ENCODE data around the gene CPT1B. TPM values are rescaled to one million over a fixed set of nuclear protein-coding genes. Genes with fewer than 3 reads are reported as not detected.
"Not testable (repeated sequence)": the region's sequence is repeated elsewhere in the genome, so short reads cannot be mapped to it uniquely, and the experiment has no call there.

The CPT1B gene
- total RNA-seq, 2 experiments from 2014 or later = 59.1 to 68.3 TPM

GRCh38 chr22:50522208-50522805, 55.9 kb downstream of the CPT1B start:
- peaks cover 58% of the 10 kb centered on the region for H3K36me3 ChIP-seq (ENCODE audit: insufficient read depth, low read length)
- intact Hi-C loops (cut with DNase I, micrococcal nuclease) = no loop called here
- H3K9me3 ChIP-seq (ENCODE audit: control insufficient read depth in 1 of 2, insufficient read depth in 1 of 2, low read length in 2 of 2) = no peaks in the 10 kb centered on the region
- H3K4me1 Mint-ChIP-seq (ENCODE audit: low read depth) = peaks cover 15% of the 10 kb centered on the region
- H3K4me1 ChIP-seq (ENCODE audit: insufficient read depth, low read length) = peaks cover 26% of the 10 kb centered on the region
- H3K27ac Mint-ChIP-seq = no peak overlapping the region
- H3K9me3 Mint-ChIP-seq = no peaks in the 10 kb centered on the region
- no peaks in the 10 kb centered on the region for H3K27me3 ChIP-seq (ENCODE audit: control insufficient read depth in 1 of 2, insufficient read depth in 2 of 2, low read length in 2 of 2)
- peak overlapping the region; percentile 54 for H3K4me3 Mint-ChIP-seq
- no peak for DNase-seq
- H3K27me3 Mint-ChIP-seq = no peaks in the 10 kb centered on the region
- no peak for TF ChIP-seq CTCF (IDR thresholded peaks at IDR 0.05)
- ATAC-seq (ENCODE audit: poor library complexity) = no peak
- ChIA-PET POLR2A (interaction anchor here (0.7 to 1.0 kb wide), 2 partner anchors 13 to 15 kb away, joined by 3 to 5 read pairs; partner anchors contain the start of gene LMF2), CTCF (no interaction called here)
- H3K4me3 ChIP-seq (ENCODE audit: low read length) = no peak overlapping the region
- H3K36me3 Mint-ChIP-seq (ENCODE audit: low read depth) = peaks cover 59% of the 10 kb centered on the region
- no peak overlapping the region for H3K27ac ChIP-seq (ENCODE audit: low read depth in 1 of 2, low read length in 2 of 2)

DNA sequence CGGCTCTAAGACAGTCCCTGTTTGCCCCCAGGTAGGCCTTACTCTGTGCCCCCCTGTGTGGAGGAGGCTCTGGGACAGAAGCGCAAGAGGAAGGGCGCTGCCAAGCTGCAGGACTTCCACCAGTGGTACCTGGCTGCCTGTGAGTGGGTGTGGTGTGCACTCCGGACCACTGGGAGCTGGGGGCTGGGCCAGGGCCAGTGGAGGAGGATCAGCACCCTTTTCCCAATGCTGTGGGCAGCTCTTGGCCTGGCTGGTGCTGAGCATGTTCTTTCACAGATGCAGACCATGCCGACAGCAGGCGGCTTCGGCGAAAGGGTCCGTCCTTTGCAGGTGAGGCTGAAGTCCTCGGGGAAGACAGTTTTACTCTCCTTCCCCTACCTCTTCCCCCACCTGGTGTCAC, 56.5 kb downstream of the CPT1B start:
- Mint-ChIP-seq H3K4me3 (no peak overlapping the region), H3K36me3 (ENCODE audit: low read depth) (peaks cover 59% of the 10 kb centered on the region), H3K4me1 (ENCODE audit: low read depth) (peaks cover 9% of the 10 kb centered on the region), H3K27ac (no peak overlapping the region), H3K9me3 (no peaks in the 10 kb centered on the region), H3K27me3 (no peaks in the 10 kb centered on the region)
- peaks cover 20% of the 10 kb centered on the region for H3K4me1 ChIP-seq (ENCODE audit: insufficient read depth, low read length)
- no peak for TF ChIP-seq CTCF (IDR thresholded peaks at IDR 0.05)
- CTCF ChIA-PET = no interaction called here
- POLR2A ChIA-PET = interaction anchor here (0.7 kb wide), 1 partner anchor 13 kb away, joined by 3 read pairs; no protein-coding TSS in a partner anchor
- H3K27ac ChIP-seq (ENCODE audit: low read depth in 1 of 2, low read length in 2 of 2) = no peak overlapping the region
- ATAC-seq (ENCODE audit: poor library complexity) (no peak), DNase-seq (no peak)
- peaks cover 64% of the 10 kb centered on the region for H3K36me3 ChIP-seq (ENCODE audit: insufficient read depth, low read length)
- H3K9me3 ChIP-seq (ENCODE audit: control insufficient read depth in 1 of 2, insufficient read depth in 1 of 2, low read length in 2 of 2) = no peaks in the 10 kb centered on the region
- no peaks in the 10 kb centered on the region for H3K27me3 ChIP-seq (ENCODE audit: control insufficient read depth in 1 of 2, insufficient read depth in 2 of 2, low read length in 2 of 2)
- H3K4me3 ChIP-seq (ENCODE audit: low read length) = no peak overlapping the region
- intact Hi-C loops (cut with DNase I, micrococcal nuclease) = no loop called here

DNA sequence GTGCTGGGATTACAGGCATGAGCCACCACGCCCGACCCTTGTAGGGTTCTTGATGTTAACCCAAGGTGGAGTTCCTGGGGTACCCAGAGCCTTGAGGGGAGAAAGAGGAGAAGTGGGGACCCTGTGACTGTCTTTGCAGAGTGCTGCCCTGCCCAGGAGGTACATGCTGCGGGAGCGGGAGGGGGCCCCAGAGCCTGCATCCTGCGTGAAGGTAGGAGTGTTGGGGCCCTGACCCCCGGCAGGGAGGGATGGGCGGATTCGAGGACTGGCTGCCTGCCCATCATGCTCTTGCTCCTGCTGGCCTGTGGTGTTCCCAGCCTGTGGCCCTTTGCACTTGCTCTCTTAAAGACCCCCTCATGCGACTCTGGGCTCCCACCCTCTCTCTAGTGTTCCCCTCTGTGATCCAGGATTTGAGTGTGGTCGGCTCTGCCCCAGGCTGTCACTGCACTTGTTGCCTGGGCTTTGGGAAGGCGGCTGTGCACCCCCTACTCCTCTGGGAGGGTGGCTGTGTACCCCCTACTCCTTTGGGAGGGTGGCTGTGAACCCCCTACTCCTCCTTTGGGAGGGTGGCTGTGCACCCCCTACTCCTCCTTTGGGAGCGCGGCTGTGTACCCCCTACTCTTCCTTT, 57.3 kb downstream of the CPT1B start:
- DNase-seq (no peak), ATAC-seq (ENCODE audit: poor library complexity) (no peak)
- Histone ChIP-seq H3K4me3 (ENCODE audit: low read length) (no peak overlapping the region), H3K36me3 (ENCODE audit: insufficient read depth, low read length) (peaks cover 71% of the 10 kb centered on the region), H3K27ac (ENCODE audit: low read depth in 1 of 2, low read length in 2 of 2) (no peak overlapping the region), H3K9me3 (ENCODE audit: control insufficient read depth in 1 of 2, insufficient read depth in 1 of 2, low read length in 2 of 2) (no peaks in the 10 kb centered on the region), H3K4me1 (ENCODE audit: insufficient read depth, low read length) (peaks cover 16% of the 10 kb centered on the region), H3K27me3 (ENCODE audit: control insufficient read depth in 1 of 2, insufficient read depth in 2 of 2, low read length in 2 of 2) (no peaks in the 10 kb centered on the region)
- no peak for TF ChIP-seq CTCF (IDR thresholded peaks at IDR 0.05)
- Mint-ChIP-seq H3K9me3 (no peaks in the 10 kb centered on the region), H3K27me3 (no peaks in the 10 kb centered on the region), H3K36me3 (ENCODE audit: low read depth) (peaks cover 66% of the 10 kb centered on the region), H3K4me3 (no peak overlapping the region), H3K4me1 (ENCODE audit: low read depth) (peaks cover 7% of the 10 kb centered on the region), H3K27ac (no peak overlapping the region)
- intact Hi-C loops (cut with DNase I, micrococcal nuclease) = no loop called here
- ChIA-PET CTCF (no interaction called here), POLR2A (no interaction called here)

- H3K4me1 ChIP-seq (ENCODE audit: insufficient read depth, low read length) = peaks cover 16% of the 10 kb centered on the region
- H3K36me3 Mint-ChIP-seq (ENCODE audit: low read depth) = peaks cover 71% of the 10 kb centered on the region
- H3K4me3 Mint-ChIP-seq; H3K4me3 ChIP-seq (ENCODE audit: low read length); H3K27me3 ChIP-seq (ENCODE audit: control insufficient read depth in 1 of 2, insufficient read depth in 2 of 2, low read length in 2 of 2); POLR2A ChIA-PET; DNase-seq; H3K27me3 Mint-ChIP-seq; H3K9me3 ChIP-seq (ENCODE audit: control insufficient read depth in 1 of 2, insufficient read depth in 1 of 2, low read length in 2 of 2); ATAC-seq (ENCODE audit: poor library complexity); intact Hi-C loops (cut with DNase I, micrococcal nuclease); H3K27ac Mint-ChIP-seq; CTCF ChIA-PET; H3K9me3 Mint-ChIP-seq; H3K27ac ChIP-seq (ENCODE audit: low read depth in 1 of 2, low read length in 2 of 2); H3K4me1 Mint-ChIP-seq (ENCODE audit: low read depth): not testable (repeated sequence)
- peaks cover 74% of the 10 kb centered on the region for H3K36me3 ChIP-seq (ENCODE audit: insufficient read depth, low read length)
These were observed 58.0 kb downstream of the CPT1B start for GRCh38 chr22:50520184-50520583.

All from CD4-positive, alpha-beta T cell (primary cell).